Sigmoid colon (tissue), 4 donors: ENCODE data around the gene CADM2.

Experiments used
- POLR2AphosphoS5 ChIP-seq, 4 donors: sonication (generic); formaldehyde crosslinking; IDR thresholded peaks; one replicate each; pipeline ENCODE4 v1.6.1; 2017; ENCODE audit warnings: antibody characterized with exemption in 4 of 4
- TF ChIP-seq, protein P1 (sequence below), 4 experiments: fragments of 450-650 bp in 3 of 4; fragments of 200-600 bp in 1 of 4; IDR thresholded peaks; one replicate each; pipeline ENCODE4 v1.5.1; 2016 to 2019; ENCODE audit warnings: antibody characterized with exemption in 4 of 4, mild to moderate bottlenecking in 3 of 4, moderate library complexity in 2 of 4

DNA sequence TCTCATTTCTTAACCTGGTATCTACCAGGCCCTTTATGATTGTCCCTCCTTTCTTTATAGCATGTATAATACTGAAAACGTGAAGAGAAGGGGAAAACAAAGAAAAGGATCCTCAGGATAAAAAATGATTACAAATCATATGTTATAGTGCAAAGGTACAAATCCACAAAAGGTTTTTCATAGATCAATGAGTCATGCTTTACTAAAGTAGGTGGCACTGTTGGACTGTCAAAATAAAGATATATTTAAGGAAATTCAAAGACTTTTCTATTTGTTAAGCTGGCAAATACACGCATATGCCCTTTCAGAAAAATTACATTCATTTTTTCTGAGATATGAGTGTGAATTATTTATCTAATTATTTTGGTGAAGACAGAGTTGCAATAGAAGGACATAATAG lies 151.6 kb downstream of the CADM2 start:
- TF ChIP-seq, protein P1, sequence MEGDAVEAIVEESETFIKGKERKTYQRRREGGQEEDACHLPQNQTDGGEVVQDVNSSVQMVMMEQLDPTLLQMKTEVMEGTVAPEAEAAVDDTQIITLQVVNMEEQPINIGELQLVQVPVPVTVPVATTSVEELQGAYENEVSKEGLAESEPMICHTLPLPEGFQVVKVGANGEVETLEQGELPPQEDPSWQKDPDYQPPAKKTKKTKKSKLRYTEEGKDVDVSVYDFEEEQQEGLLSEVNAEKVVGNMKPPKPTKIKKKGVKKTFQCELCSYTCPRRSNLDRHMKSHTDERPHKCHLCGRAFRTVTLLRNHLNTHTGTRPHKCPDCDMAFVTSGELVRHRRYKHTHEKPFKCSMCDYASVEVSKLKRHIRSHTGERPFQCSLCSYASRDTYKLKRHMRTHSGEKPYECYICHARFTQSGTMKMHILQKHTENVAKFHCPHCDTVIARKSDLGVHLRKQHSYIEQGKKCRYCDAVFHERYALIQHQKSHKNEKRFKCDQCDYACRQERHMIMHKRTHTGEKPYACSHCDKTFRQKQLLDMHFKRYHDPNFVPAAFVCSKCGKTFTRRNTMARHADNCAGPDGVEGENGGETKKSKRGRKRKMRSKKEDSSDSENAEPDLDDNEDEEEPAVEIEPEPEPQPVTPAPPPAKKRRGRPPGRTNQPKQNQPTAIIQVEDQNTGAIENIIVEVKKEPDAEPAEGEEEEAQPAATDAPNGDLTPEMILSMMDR (IDR thresholded peaks at IDR 0.05), result no peak
- no peak for TF ChIP-seq POLR2AphosphoS5 (IDR thresholded peaks at IDR 0.05)
